Activated T-cell treated with anti-CD3 and anti-CD28 coated beads for 1 hour (primary cell): ENCODE measurements around the gene EPHA4.

Experiments
- DNase-seq: peaks from one replicate; pipeline ENCODE4 v3.0.0-alpha.2; 2020; ENCODE audit warnings: low read depth

Gene EPHA4

DNA sequence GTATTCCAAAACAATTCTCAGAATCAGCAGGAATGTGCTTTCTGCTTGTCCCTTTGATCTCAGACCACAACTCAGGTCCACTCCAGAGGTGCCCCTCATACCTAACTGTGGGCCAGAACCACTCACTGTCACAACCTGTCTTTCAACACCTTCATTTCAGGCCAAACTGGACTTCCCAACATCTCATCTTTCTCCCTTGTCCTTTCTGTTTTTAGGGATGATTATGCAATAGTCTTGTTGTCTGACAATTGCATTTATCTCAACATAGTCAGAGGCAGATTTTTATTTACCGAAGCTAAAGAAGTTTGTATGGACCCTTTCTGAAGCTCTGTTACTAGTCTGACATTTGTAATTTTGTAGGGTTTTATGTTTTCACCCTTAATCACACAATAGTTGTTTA lies 95.9 kb downstream of the EPHA4 start:
- DNase-seq = no peak

DNA sequence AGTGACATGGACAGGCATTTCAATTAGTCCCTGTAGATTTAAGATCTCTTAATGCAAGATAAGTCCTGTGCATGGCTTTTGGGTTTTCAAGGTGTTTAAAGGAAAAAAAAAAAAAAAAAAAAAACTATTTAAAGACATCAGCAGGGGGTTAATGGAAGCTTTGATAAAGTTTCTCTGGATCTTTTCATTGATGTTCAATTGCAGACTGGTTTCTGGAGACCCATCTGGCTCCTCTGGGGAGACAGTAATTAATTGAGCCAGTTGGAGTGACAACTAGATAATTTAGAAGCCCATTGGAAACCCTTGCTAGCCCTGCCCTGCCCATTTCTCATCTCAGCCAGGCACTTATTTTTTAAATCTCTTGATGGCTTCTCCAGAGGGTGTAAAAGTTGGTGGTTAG lies 98.7 kb downstream of the EPHA4 start:
- no peak for DNase-seq

DNA sequence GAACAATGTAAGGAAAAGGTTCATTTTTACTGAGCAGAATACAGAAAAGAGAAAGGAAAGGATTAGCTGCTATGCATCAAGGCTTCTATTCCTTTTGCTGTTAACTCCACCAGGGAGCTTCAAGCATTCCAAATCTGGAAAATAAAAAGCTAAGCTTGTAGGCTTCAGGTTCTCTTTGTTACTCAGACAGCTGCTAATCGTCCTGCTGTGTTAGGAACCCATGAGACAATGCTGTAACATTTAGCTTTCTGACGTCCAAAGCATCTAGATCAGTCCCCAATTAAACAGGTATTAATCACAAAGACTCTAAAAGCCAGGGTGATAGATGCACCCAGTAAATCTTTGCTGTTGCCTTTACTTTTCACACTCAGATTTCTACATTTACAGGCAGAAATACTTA lies 103.8 kb downstream of the EPHA4 start:
- no peak for DNase-seq

GRCh38 chr2:221467610-221468009 lies 104.5 kb downstream of the EPHA4 start:
- no peak for DNase-seq

- DNase-seq = no peak
These were observed 105.4 kb downstream of the EPHA4 start for GRCh38 chr2:221466744-221467143.

GRCh38 chr2:221465776-221466175 lies 106.3 kb downstream of the EPHA4 start:
- DNase-seq = no peak

DNA sequence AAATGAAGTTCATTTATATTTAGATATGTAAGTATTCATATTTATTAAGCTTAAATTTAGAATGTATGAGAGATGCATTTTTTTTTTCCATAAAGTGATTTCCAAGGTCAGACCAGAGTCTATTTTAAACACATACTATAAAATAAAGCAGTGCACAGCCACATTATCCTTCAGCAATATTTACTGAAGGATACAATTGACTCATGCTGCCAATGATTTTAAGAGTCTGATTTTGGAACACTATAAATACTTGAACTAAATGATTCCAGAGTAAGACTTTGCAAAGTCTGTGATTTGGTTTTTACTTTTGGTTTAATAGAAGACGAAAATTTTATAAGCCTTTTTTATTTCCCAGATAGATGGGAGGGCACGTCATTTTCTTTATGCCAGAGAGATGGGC lies 107.1 kb downstream of the EPHA4 start:
- DNase-seq = no peak

GRCh38 chr2:221463241-221463896 lies 108.7 kb downstream of the EPHA4 start:
- no peak for DNase-seq

DNA sequence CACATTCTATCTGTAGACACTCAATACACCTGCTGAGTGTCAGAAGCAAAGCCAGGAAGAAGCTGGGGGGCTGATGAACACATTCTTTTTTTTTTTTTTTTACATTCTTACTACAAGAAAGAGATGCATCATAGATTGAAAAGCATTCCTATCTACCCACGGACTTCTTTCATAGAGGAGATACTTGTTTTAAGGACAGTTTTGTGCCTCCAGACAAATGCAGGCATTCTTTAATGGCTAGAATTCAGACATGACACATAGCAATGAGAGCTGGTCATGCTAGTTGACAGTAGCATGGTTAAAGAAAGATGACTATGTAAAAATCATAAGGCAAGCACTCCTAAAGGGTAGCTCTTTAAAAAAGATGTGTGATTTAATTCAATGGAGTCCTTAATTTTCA lies 110.2 kb downstream of the EPHA4 start:
- DNase-seq = no peak

DNA sequence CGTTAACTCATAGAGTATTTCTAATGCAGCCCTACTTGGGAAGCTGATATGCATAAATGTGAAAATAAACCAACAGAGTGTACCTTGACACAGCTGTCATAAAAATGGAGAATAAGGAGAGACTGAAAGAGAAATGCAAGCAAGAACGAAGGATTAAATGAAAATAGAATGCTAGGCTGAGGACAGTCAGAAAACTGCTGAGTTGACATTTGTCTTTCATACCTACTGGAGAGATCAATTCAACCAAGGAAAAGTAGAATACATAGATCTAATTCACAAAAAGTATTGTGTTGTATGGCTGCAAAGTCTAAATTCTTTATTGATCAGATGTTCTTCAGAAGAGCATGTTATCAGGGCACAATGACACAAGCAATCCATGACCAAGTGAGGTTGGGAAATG lies 112.0 kb downstream of the EPHA4 start:
- DNase-seq = no peak

- DNase-seq = no peak
These were observed 113.5 kb downstream of the EPHA4 start for GRCh38 chr2:221458578-221458977.

DNA sequence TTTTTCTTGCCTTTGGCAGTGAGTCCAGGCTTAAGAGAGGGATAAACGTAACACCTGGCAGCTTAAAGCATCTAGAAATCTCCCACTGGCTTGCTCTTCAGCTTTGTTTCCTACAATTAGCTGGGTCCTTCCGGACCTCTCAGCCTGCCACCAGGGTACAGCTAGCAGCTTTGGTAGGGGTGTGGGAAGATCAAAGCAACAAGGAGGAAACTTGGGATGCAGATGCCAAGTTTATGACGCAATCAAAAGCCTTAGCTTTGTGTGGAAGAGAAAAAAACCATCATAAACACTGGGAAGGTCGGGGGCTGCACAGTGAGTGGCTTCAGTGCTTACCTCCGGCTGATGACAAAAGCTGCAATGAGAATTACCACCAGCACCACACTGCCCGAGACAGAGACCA lies 116.9 kb downstream of the EPHA4 start:
- DNase-seq = no peak

DNA sequence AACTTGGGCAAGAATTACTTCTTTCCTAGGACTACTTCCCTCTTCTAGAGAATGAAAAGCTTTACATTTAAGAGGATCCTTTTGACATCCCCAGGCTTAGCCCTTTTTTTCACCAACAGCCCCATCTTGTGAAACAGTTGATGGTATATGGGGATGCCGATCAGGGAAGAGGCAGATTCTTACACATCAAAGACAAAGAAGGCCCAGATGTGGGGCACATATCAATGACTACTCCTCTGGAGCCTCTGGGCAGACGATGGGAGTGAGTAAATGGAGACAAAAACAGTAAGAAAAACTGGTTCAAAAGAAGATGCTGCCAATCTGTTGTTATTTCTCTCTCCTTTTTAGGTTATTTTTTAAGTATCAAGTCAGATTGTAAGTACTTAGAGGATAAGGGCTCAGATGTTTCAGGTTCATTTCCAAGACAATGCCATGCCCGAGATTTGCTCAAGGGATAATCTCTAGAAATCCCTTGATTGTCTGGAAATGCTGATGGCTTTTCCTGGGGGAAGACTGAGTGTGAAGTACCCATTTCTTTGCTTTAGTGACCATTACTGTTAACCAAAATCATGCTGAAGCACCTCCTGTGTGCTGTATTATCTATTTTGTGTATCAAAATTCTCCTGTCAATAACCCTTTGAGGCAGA lies 117.5 kb downstream of the EPHA4 start:
- no peak for DNase-seq

- DNase-seq = no peak
These were observed 120.0 kb downstream of the EPHA4 start for GRCh38 chr2:221451862-221452788.

- DNase-seq = no peak
These were observed 121.8 kb downstream of the EPHA4 start for GRCh38 chr2:221450280-221450679.

DNA sequence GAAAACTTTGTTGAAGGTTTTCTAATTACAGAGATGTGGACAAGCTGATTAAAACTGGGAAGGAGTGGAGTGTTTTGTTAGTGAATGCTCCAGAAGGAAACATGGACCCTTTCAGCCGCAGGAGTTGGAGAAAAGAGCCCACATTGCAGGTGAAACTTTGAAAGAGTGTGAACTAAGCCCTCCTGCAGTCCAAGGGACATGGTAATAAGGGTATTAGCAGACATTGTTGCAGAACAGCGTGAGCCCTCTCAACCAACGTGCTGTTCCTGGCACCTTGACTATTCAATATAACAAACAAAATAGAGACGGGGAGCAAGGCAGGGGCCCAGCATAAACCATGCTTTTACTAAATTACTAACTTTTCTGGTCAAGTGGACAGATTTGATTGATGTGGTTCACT lies 122.7 kb downstream of the EPHA4 start:
- DNase-seq = no peak

DNA sequence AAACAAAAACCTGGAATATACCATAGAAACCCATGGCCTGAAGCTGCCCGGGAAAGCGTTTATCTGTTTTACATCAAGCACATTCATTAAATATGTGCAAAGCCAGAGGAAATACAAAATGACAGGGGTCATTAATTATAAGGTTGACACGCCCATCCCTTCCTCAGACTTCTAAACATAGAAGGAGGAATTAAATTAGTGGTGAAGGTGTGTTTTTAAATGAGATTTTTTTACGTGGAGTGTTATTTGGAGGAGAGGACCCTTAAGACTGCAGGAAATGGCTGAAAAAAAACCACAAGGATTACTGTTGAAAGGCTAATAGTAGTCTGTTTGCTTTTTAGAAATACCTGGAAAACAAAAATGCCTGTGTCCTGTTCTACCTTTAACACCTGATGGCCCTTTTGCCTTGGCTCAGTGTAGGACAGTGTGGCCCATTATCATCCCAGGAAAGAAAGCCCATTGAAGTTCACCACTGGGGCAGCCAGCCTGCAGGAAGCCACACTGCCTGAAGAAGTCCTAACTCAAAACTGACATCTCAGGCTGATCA lies 123.2 kb downstream of the EPHA4 start:
- DNase-seq = no peak

DNA sequence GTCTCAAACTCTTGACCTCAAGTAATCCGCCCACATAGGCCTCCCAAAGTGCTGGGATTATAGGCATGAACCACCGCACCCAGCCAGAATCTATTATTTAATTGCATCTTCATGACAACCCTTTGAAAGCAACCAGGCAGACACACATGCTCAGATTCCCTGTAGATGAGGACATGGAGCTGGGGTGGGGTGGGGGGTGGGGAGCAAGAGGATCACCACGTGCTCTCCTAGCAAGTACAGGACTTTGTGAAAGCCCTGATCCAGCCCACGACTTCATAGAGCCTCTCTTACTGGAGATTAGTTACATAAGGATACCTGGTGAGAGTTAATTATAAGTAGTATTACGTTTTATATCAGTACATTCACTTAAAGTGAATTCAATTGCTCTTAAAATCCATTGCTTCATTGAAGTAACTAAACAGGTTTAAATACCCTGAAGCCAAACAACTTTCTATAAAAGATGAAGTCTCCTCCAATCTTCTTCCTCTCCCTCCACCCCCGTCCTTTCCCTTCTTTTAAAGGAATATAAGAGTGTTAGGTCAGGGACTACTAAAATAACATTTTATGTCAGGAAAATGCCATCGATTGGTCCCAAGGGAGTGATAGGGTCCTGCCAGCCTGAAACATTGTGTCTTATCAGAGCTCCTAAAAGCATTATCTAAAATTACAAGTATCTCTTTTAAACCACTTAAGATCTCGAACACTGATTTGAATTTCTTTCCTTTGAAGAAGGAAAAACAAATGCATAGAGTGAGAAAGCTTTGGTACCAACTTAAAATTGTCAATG lies 123.9 kb downstream of the EPHA4 start:
- no peak for DNase-seq

DNA sequence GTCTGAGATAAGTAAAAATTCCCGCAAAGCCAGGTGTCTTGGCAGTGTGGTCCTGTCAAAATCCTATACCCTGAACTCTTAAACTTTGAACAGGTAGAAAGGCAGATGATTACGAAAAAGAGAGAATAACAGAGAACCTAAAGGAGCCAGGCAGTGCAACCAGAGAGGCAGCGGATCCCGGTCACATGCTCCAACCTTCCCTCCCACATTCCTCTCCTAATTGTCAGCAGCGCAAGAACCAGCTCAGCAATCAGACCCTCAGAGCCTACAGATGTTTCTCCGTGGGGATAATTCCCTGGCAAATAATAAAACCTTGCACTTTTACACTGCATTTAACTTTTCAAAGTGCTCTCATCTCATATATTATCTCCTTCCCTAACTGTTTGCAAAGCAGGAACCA lies 124.8 kb downstream of the EPHA4 start:
- DNase-seq = no peak

GRCh38 chr2:221446140-221446539 lies 126.0 kb downstream of the EPHA4 start:
- DNase-seq = no peak

DNA sequence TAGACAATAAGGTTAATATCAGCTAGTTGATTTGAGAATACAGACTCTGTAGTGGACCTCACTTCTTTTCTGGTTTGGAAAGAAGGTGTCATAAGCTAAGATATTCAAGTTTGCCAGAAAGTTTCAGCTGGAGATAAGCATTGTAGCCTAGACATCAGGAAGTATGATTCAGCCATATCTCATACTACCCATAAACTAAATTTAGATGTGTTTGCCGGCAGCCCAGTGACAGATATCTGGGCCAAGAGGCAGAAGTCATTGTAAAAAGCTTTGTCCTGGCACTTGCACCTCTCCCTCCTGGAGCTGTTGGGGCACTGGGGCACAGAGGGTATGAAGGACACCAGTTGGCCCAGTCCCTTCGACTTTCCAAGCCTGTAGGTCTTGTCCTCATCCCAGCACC lies 128.0 kb downstream of the EPHA4 start:
- DNase-seq = no peak

- no peak for DNase-seq
These were observed 128.5 kb downstream of the EPHA4 start for GRCh38 chr2:221443645-221444044.
